HCT116 (cell line): ENCODE results near the gene TRPM6. TPM values are rescaled to one million over a fixed set of nuclear protein-coding genes. Genes with fewer than 3 reads are reported as not detected.

Experiments used
- ATAC-seq: fragments of 200-7000 bp; cut with Tn5 transposase; 2 replicates; pipeline ENCODE4 v1.9.1; 2020; ENCODE audit warnings: mild to moderate bottlenecking, moderate library complexity
- BruUV-seq: library from RNA; stranded (reverse); fragments of 400-500 nt; replicated peaks from 2 replicates; lab custom pipeline; 2021; lab: Mats Ljungman, UMichigan
- CTCF ChIA-PET: fragments of 300-600 bp; sonication (Branson Sonifier 250); formaldehyde crosslinking; loops from one replicate; lab custom pipeline; 2021; ENCODE audit warnings: antibody characterized with exemption; lab: Charles Lee
- POLR2A ChIA-PET: fragments of 300-600, 350-600 bp; sonication (Branson Sonifier 250); formaldehyde crosslinking; loops from one replicate; lab custom pipeline; 2021; ENCODE audit warnings: antibody characterized with exemption; lab: Charles Lee
- RAD21 ChIA-PET, 2 experiments: fragments of 300-600 bp; sonication (Branson Sonifier 250); formaldehyde crosslinking; loops; one replicate each; lab custom pipeline; 2023; ENCODE audit warnings: low total read pairs in 2 of 2; ENCODE audit not compliant: uncharacterized antibody in 2 of 2, unreplicated experiment in 2 of 2, low non-redundant PET in 1 of 2; lab: Charles Lee
- DNase-seq: peaks from one replicate; pipeline ENCODE4 v3.0.0-alpha.2; 2010; ENCODE audit warnings: low read depth, low spot score
- H2AFZ ChIP-seq: fragments of 200-600 bp; shearing (Covaris generic), sonication (generic); 2 replicates; pipeline ENCODE4 v1.6.1; 2017; ENCODE audit warnings: low read depth, mixed run types, mixed read lengths, antibody characterized with exemption, low read length; ENCODE audit not compliant: poor library complexity, severe bottlenecking
- H3K27ac ChIP-seq: 2 replicates; pipeline ENCODE4 v1.5.1; 2012; ENCODE audit warnings: low read depth, low read length
- H3K27me3 ChIP-seq: fragments of 200-600 bp; sonication (generic); 2 replicates; pipeline ENCODE4 v1.6.1; 2016; ENCODE audit warnings: mixed run types, low read length, mixed read lengths; ENCODE audit not compliant: insufficient read depth
- H3K36me3 ChIP-seq, 2 experiments: fragments of 200-500 bp in 1 of 2; fragments of 200-600 bp in 1 of 2; sonication (Bioruptor generic) in 1 of 2; sonication (generic) in 1 of 2; 2 replicates each; pipeline versions ENCODE4 v1.5.1 to v1.6.1; 2014 to 2016; ENCODE audit warnings: low read length in 2 of 2, inconsistent platforms in 1 of 2, mixed read lengths in 1 of 2, mixed run types in 1 of 2; ENCODE audit not compliant: insufficient read depth in 2 of 2, control insufficient read depth in 1 of 2
- H3K4me1 ChIP-seq, 2 experiments: fragments of 200-600 bp in 1 of 2; sonication (generic) in 1 of 2; 2 replicates each; pipeline versions ENCODE4 v1.5.1 to v1.6.1; 2012 to 2017; ENCODE audit warnings: low read length in 2 of 2, inconsistent platforms in 1 of 2, mild to moderate bottlenecking in 1 of 2, mixed read lengths in 1 of 2, mixed run types in 1 of 2, moderate library complexity in 1 of 2; ENCODE audit not compliant: insufficient read depth in 2 of 2, control insufficient read depth in 1 of 2
- H3K4me2 ChIP-seq: fragments of 200-600 bp; sonication (generic); 2 replicates; pipeline ENCODE4 v1.6.1; 2017; ENCODE audit warnings: mixed run types, low read length, mixed read lengths
- H3K4me3 ChIP-seq, 2 experiments: fragments of 200-600 bp in 1 of 2; sonication (generic) in 1 of 2; replicated peaks in 1 of 2; 2 replicates each; pipeline ENCODE4 v1.5.1; 2011 to 2016; ENCODE audit warnings: low read length in 2 of 2, control low read depth in 1 of 2, low read depth in 1 of 2, mild to moderate bottlenecking in 1 of 2, mixed read lengths in 1 of 2, mixed run types in 1 of 2
- H3K79me2 ChIP-seq: fragments of 200-600 bp; sonication (generic); 2 replicates; pipeline ENCODE4 v1.6.1; 2017; ENCODE audit warnings: mild to moderate bottlenecking, mixed run types, low read length, moderate library complexity, mixed read lengths; ENCODE audit not compliant: insufficient read depth
- H3K9ac ChIP-seq: fragments of 200-600 bp; sonication (generic); 2 replicates; pipeline ENCODE4 v1.6.1; 2016; ENCODE audit warnings: low read length, mixed read lengths
- H3K9me2 ChIP-seq: fragments of 200-600 bp; sonication (generic), shearing (Covaris generic); 2 replicates; pipeline ENCODE4 v1.6.1; 2017; ENCODE audit warnings: mixed run types, mild to moderate bottlenecking, moderate library complexity; ENCODE audit not compliant: insufficient read depth
- H3K9me3 ChIP-seq, 2 experiments: fragments of 200-500 bp in 1 of 2; fragments of 200-600 bp in 1 of 2; sonication (Bioruptor generic) in 1 of 2; sonication (generic) in 1 of 2; 2 replicates each; pipeline ENCODE4 v1.6.1; 2014 to 2017; ENCODE audit warnings: low read length in 2 of 2, mixed read lengths in 2 of 2, inconsistent platforms in 1 of 2, low read depth in 1 of 2, mild to moderate bottlenecking in 1 of 2, mixed run types in 1 of 2, moderate library complexity in 1 of 2; ENCODE audit not compliant: control insufficient read depth in 1 of 2, insufficient read depth in 1 of 2
- H4K20me1 ChIP-seq: fragments of 200-600 bp; sonication (generic), shearing (Covaris generic); 2 replicates; pipeline ENCODE4 v1.6.1; 2017; ENCODE audit warnings: mixed run types, mild to moderate bottlenecking, moderate library complexity; ENCODE audit not compliant: insufficient read depth
- CBX3 ChIP-seq: IDR thresholded peaks from 2 replicates; pipeline ENCODE4 v1.6.1; 2012; ENCODE audit warnings: low read depth
- CEBPB ChIP-seq: IDR thresholded peaks from 2 replicates; pipeline ENCODE4 v1.6.1; 2012; ENCODE audit warnings: low read depth
- ELF1 ChIP-seq: IDR thresholded peaks from 2 replicates; pipeline ENCODE4 v1.6.1; 2012; ENCODE audit warnings: low read depth, borderline replicate concordance
- FOSL1 ChIP-seq: IDR thresholded peaks from 2 replicates; pipeline ENCODE4 v1.6.1; 2012; ENCODE audit warnings: low read depth
- POLR2A ChIP-seq: IDR thresholded peaks from 2 replicates; pipeline ENCODE4 v1.7.0; 2011; ENCODE audit warnings: borderline replicate concordance; ENCODE audit not compliant: insufficient read depth, insufficient read length; ENCODE audit errors: extremely low read depth
- TCF7L2 ChIP-seq: IDR thresholded peaks from 2 replicates; pipeline ENCODE4 v1.7.0; 2011; ENCODE audit warnings: borderline replicate concordance, inconsistent platforms; ENCODE audit not compliant: insufficient read depth, insufficient read length; ENCODE audit errors: extremely low read depth
- ZFX ChIP-seq: fragments of 450-650 bp; IDR thresholded peaks from 2 replicates; pipeline ENCODE4 v1.6.1; 2017
- intact Hi-C: fragments of 100-400 bp; cut with micrococcal nuclease; formaldehyde crosslinking; loops from 2 replicates; pipeline ENCODE4 v1.10.0; 2022
- total RNA-seq: library from RNA; stranded (reverse); gene quantifications from one replicate; pipeline ENCODE4 v1.2.1, GENCODE V29; 2021; ENCODE audit not compliant: unreplicated experiment
- TF ChIP-seq, protein P1 (sequence below): IDR thresholded peaks from 2 replicates; pipeline ENCODE4 v1.6.1; 2012
- TF ChIP-seq, protein P2 (sequence below): IDR thresholded peaks from 2 replicates; pipeline ENCODE4 v1.6.1; 2012
- TF ChIP-seq, protein P3 (sequence below): IDR thresholded peaks from 2 replicates; pipeline ENCODE4 v1.6.1; 2012; ENCODE audit warnings: low read depth

Gene TRPM6
- total RNA-seq, 1 experiment from 2014 or later = 0.44 TPM

DNA sequence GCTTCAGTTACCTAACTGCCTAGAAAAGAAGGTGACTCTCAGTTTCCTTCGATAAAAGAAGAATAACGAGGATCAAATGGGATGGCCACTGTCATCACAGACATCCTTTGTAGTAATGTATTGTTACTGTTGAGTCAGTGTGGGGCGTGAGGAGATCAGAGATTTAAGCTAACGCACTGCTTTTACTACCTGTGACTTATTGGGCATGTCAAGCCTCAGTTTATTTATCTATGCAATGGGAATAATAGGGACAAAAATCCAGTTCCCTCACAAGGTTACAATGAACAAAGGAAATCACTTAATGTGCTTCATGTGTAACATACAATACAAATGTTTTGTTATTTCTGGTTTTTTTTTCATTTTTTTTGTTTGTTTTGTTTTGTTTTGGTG is 255 bp upstream of the TRPM6 start:
- Histone ChIP-seq H3K27me3 (no peaks in the 10 kb centered on the region), H3K79me2 (no peaks in the 10 kb centered on the region), H2AFZ (peak overlapping the region; percentile 86), H3K9me3 (no peaks in the 10 kb centered on the region), H3K4me3 (peak overlapping the region; percentile 65 to 77), H3K4me2 (peak overlapping the region; percentile 76), H3K4me1 (peaks cover 0 to 14% of the 10 kb centered on the region in 2 experiments; a peak in 3 of 4 replicates), H3K36me3 (no peaks in the 10 kb centered on the region), H3K9ac (no peak overlapping the region), H4K20me1 (no peaks in the 10 kb centered on the region), H3K9me2 (no peaks in the 10 kb centered on the region), H3K27ac (no peak overlapping the region)
- DNase-seq (no peak), ATAC-seq (no peak)
- RAD21 ChIA-PET = no interaction called here
- no TSS peak for BruUV-seq
- CTCF ChIA-PET = interaction anchor here (1.2 to 1.7 kb wide), 2 partner anchors 64 to 114 kb away, joined by 3 to 7 read pairs; partner anchors contain the start of gene C9orf40
- POLR2A ChIA-PET = interaction anchor here (1.3 kb wide), 1 partner anchor 140 kb away, joined by 3 read pairs; the partner anchor contains the start of gene CARNMT1
- intact Hi-C loops = no loop called here
- peak; percentile 29; the same call in 1 of the 2 replicates for TF ChIP-seq CBX3
- no peak for TF ChIP-seq ZFX
- TF ChIP-seq POLR2A = no peak
- TF ChIP-seq, protein P1, sequence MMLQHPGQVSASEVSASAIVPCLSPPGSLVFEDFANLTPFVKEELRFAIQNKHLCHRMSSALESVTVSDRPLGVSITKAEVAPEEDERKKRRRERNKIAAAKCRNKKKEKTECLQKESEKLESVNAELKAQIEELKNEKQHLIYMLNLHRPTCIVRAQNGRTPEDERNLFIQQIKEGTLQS = no peak
- TF ChIP-seq FOSL1 = no peak
- no peak for TF ChIP-seq TCF7L2
- TF ChIP-seq, protein P2, sequence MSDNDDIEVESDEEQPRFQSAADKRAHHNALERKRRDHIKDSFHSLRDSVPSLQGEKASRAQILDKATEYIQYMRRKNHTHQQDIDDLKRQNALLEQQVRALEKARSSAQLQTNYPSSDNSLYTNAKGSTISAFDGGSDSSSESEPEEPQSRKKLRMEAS = 0 out of 2 replicates have a peak, but pooled peaks have one; percentile 33
- no peak for TF ChIP-seq ELF1
- TF ChIP-seq, protein P3, sequence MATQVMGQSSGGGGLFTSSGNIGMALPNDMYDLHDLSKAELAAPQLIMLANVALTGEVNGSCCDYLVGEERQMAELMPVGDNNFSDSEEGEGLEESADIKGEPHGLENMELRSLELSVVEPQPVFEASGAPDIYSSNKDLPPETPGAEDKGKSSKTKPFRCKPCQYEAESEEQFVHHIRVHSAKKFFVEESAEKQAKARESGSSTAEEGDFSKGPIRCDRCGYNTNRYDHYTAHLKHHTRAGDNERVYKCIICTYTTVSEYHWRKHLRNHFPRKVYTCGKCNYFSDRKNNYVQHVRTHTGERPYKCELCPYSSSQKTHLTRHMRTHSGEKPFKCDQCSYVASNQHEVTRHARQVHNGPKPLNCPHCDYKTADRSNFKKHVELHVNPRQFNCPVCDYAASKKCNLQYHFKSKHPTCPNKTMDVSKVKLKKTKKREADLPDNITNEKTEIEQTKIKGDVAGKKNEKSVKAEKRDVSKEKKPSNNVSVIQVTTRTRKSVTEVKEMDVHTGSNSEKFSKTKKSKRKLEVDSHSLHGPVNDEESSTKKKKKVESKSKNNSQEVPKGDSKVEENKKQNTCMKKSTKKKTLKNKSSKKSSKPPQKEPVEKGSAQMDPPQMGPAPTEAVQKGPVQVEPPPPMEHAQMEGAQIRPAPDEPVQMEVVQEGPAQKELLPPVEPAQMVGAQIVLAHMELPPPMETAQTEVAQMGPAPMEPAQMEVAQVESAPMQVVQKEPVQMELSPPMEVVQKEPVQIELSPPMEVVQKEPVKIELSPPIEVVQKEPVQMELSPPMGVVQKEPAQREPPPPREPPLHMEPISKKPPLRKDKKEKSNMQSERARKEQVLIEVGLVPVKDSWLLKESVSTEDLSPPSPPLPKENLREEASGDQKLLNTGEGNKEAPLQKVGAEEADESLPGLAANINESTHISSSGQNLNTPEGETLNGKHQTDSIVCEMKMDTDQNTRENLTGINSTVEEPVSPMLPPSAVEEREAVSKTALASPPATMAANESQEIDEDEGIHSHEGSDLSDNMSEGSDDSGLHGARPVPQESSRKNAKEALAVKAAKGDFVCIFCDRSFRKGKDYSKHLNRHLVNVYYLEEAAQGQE = no peak
- no peak for TF ChIP-seq CEBPB
